Fibroblast of lung (primary cell): ENCODE results near the gene ANKS1B. TPM values are rescaled to one million over a fixed set of nuclear protein-coding genes. Genes with fewer than 3 reads are reported as not detected.

Experiments used
- DNase-seq, 2 donors: peaks; one replicate each; pipeline versions ENCODE4 v3.0.0 to v3.0.0-alpha.2; 2010; ENCODE audit warnings: low read depth in 2 of 2
- H2AFZ ChIP-seq: 2 replicates; pipeline ENCODE4 v1.5.1; 2012; ENCODE audit warnings: low read length, control low read depth, inconsistent platforms
- H3K27ac ChIP-seq: 2 replicates; pipeline ENCODE4 v1.5.1; 2011; ENCODE audit warnings: low read length, control low read depth; ENCODE audit not compliant: insufficient read depth
- H3K27me3 ChIP-seq: 2 replicates; pipeline ENCODE4 v1.5.1; 2011; ENCODE audit warnings: mild to moderate bottlenecking, low read length; ENCODE audit not compliant: control insufficient read depth, insufficient read depth
- H3K36me3 ChIP-seq: 2 replicates; pipeline ENCODE4 v1.5.1; 2011; ENCODE audit warnings: low read length; ENCODE audit not compliant: control insufficient read depth, insufficient read depth
- H3K4me1 ChIP-seq: 2 replicates; pipeline ENCODE4 v1.5.1; 2011; ENCODE audit warnings: low read length; ENCODE audit not compliant: control insufficient read depth, insufficient read depth; ENCODE audit errors: extremely low read depth
- H3K4me2 ChIP-seq: 2 replicates; pipeline ENCODE4 v1.5.1; 2011; ENCODE audit warnings: low read length, control low read depth; ENCODE audit not compliant: insufficient read depth; ENCODE audit errors: extremely low read depth
- H3K4me3 ChIP-seq, 4 experiments: fragments of 200-600 bp in 1 of 4; sonication (generic) in 1 of 4; replicated peaks in 1 of 4; 2 replicates each; pipeline ENCODE4 v1.5.1; 2011 to 2016; ENCODE audit warnings: low read length in 4 of 4, low read depth in 3 of 4, mild to moderate bottlenecking in 3 of 4, control low read depth in 2 of 4, inconsistent platforms in 1 of 4, mixed read lengths in 1 of 4; ENCODE audit not compliant: insufficient read depth in 1 of 4; ENCODE audit errors: control extremely low read depth in 1 of 4
- H3K79me2 ChIP-seq: 2 replicates; pipeline ENCODE4 v1.5.1; 2012; ENCODE audit warnings: mild to moderate bottlenecking, low read length, inconsistent platforms; ENCODE audit not compliant: control insufficient read depth, insufficient read depth
- H3K9ac ChIP-seq: 2 replicates; pipeline ENCODE4 v1.5.1; 2011; ENCODE audit warnings: mild to moderate bottlenecking, low read length, control low read depth; ENCODE audit not compliant: insufficient read depth
- H3K9me3 ChIP-seq: 2 replicates; pipeline ENCODE4 v1.5.1; 2012; ENCODE audit warnings: low read depth, low read length; ENCODE audit not compliant: control insufficient read depth, insufficient read depth
- H4K20me1 ChIP-seq: 2 replicates; pipeline ENCODE4 v1.5.1; 2011; ENCODE audit warnings: low read length; ENCODE audit not compliant: control insufficient read depth, insufficient read depth; ENCODE audit errors: extremely low read depth
- CTCF ChIP-seq, 2 donors: IDR thresholded peaks in 1 of 2; conservative IDR thresholded peaks in 1 of 2; 1 replicate in 1 of 2; 2 replicates in 1 of 2; pipeline ENCODE4 v1.5.1; 2011 to 2012; ENCODE audit warnings: low read length in 2 of 2, control low read depth in 1 of 2, inconsistent platforms in 1 of 2, low read depth in 1 of 2, mild to moderate bottlenecking in 1 of 2
- EZH2 ChIP-seq: IDR thresholded peaks from 2 replicates; pipeline ENCODE4 v1.5.1; 2012; ENCODE audit warnings: low read length, control low read depth, mild to moderate bottlenecking; ENCODE audit errors: missing control alignments
- polyA plus RNA-seq, 2 donors: library from polyadenylated mRNA; depleted of rRNA in 1 of 2; stranded (reverse) in 1 of 2; unstranded in 1 of 2; fragments of >200 nt; gene quantifications; 2 replicates each; pipeline ENCODE4 v1.2.1, GENCODE V29; 2011 to 2012; ENCODE audit warnings: missing spikeins in 1 of 2
- total RNA-seq: library from RNA; depleted of rRNA; stranded (reverse); fragments of >200 nt; gene quantifications from 2 replicates; pipeline ENCODE4 v1.2.1, GENCODE V29; 2014

ANKS1B gene
- total and polyA plus RNA-seq, 2 donors (not counting 1 experiment from before 2014, with no cell fraction given): 0.11 to 0.83 TPM

- Histone ChIP-seq H3K9ac (no peak overlapping the region), H3K4me3 (no peak overlapping the region), H3K27me3 (no peaks in the 10 kb centered on the region), H3K36me3 (no peaks in the 10 kb centered on the region), H3K27ac (no peak overlapping the region), H4K20me1 (no peaks in the 10 kb centered on the region), H3K4me2 (no peak overlapping the region), H2AFZ (no peak overlapping the region), H3K4me1 (no peaks in the 10 kb centered on the region), H3K79me2 (no peaks in the 10 kb centered on the region), H3K9me3 (no peaks in the 10 kb centered on the region)
- no peak for DNase-seq
- TF ChIP-seq EZH2 (no peak), CTCF (conservative IDR thresholded peaks at IDR 0.05 in 1 of 2, IDR thresholded peaks at IDR 0.05 in 1 of 2; ENCODE audit: low read depth in 1 of 2, low read length in 2 of 2) (no peak)
Measured at GRCh38 chr12:99277591-99278379, 707.0 kb downstream of the ANKS1B start.

- TF ChIP-seq EZH2 (no peak), CTCF (conservative IDR thresholded peaks at IDR 0.05 in 1 of 2, IDR thresholded peaks at IDR 0.05 in 1 of 2; ENCODE audit: low read depth in 1 of 2, low read length in 2 of 2) (no peak)
- DNase-seq: peak in 1 of 2 donors; percentile 32
- no peaks in the 10 kb centered on the region for H3K9me3 ChIP-seq
Measured at GRCh38 chr12:99271071-99271470, 713.7 kb downstream of the ANKS1B start.

GRCh38 chr12:99267038-99267437 lies 717.7 kb downstream of the ANKS1B start:
- no peak overlapping the region for H3K9ac ChIP-seq
- H3K4me3 ChIP-seq: no peak overlapping the region
- H3K79me2 ChIP-seq: no peaks in the 10 kb centered on the region
- no peak overlapping the region for H2AFZ ChIP-seq
- no peak overlapping the region for H3K27ac ChIP-seq
- no peaks in the 10 kb centered on the region for H3K36me3 ChIP-seq
- no peaks in the 10 kb centered on the region for H3K27me3 ChIP-seq
- H3K4me2 ChIP-seq: no peak overlapping the region
- H3K9me3 ChIP-seq: no peaks in the 10 kb centered on the region
- no peak for TF ChIP-seq CTCF (conservative IDR thresholded peaks at IDR 0.05 in 1 of 2, IDR thresholded peaks at IDR 0.05 in 1 of 2; ENCODE audit: low read depth in 1 of 2, low read length in 2 of 2)
- TF ChIP-seq EZH2: no peak
- no peaks in the 10 kb centered on the region for H3K4me1 ChIP-seq
- no peaks in the 10 kb centered on the region for H4K20me1 ChIP-seq
- no peak for DNase-seq

More at GRCh38 chr12:99271071-99271470, 713.7 kb downstream of the ANKS1B start:
- no peaks in the 10 kb centered on the region for H3K79me2 ChIP-seq
- H2AFZ ChIP-seq: no peak overlapping the region
- no peaks in the 10 kb centered on the region for H4K20me1 ChIP-seq
- H3K27me3 ChIP-seq: no peaks in the 10 kb centered on the region
- H3K4me2 ChIP-seq: no peak overlapping the region
- no peaks in the 10 kb centered on the region for H3K36me3 ChIP-seq
- no peak overlapping the region for H3K9ac ChIP-seq
- no peak overlapping the region for H3K27ac ChIP-seq
- no peaks in the 10 kb centered on the region for H3K4me1 ChIP-seq
- H3K4me3 ChIP-seq: no peak overlapping the region
